GM23338 (cell line): ENCODE data around the gene MTMR3. TPM values are rescaled to one million over a fixed set of nuclear protein-coding genes. Genes with fewer than 3 reads are reported as not detected.

Source experiments
- ATAC-seq: fragments of 200-7000 bp; cut with Tn5 transposase; 3 replicates; pipeline ENCODE4 v1.9.1; 2020
- DNase-seq: peaks from one replicate; pipeline ENCODE4 v3.0.0-alpha.2; 2015; ENCODE audit warnings: low spot score
- H2AFZ ChIP-seq: fragments of 200-600 bp; sonication (generic); 2 replicates; pipeline ENCODE4 v1.8.0; 2016; ENCODE audit warnings: antibody characterized with exemption, mild to moderate bottlenecking, moderate library complexity
- H3F3A ChIP-seq: fragments of 200-600 bp; sonication (generic); replicated peaks from 2 replicates; pipeline ENCODE4 v1.8.0; 2017; ENCODE audit warnings: antibody characterized with exemption, mixed run types, low read depth
- H3K27ac ChIP-seq: fragments of 200-600 bp; sonication (generic); 2 replicates; pipeline ENCODE4 v1.6.1; 2016; ENCODE audit warnings: low read depth
- H3K27me3 ChIP-seq: fragments of 200-600 bp; sonication (generic); 2 replicates; pipeline ENCODE4 v1.8.0; 2016; ENCODE audit warnings: mild to moderate bottlenecking, mixed run types, moderate library complexity; ENCODE audit not compliant: insufficient read depth
- H3K36me3 ChIP-seq: fragments of 200-600 bp; sonication (generic); 2 replicates; pipeline ENCODE4 v1.8.0; 2016; ENCODE audit warnings: mild to moderate bottlenecking; ENCODE audit not compliant: insufficient read depth
- H3K4me1 ChIP-seq: fragments of 200-600 bp; sonication (generic); 2 replicates; pipeline ENCODE4 v1.8.0; 2016; ENCODE audit warnings: mild to moderate bottlenecking, moderate library complexity; ENCODE audit not compliant: insufficient read depth
- H3K4me2 ChIP-seq: fragments of 200-600 bp; sonication (generic); 2 replicates; pipeline ENCODE4 v1.7.1; 2017; ENCODE audit warnings: mixed run types
- H3K4me3 ChIP-seq: fragments of 200-600 bp; sonication (generic); 2 replicates; pipeline ENCODE4 v1.6.1; 2016; ENCODE audit warnings: mixed run types
- H3K79me2 ChIP-seq: fragments of 200-600 bp; sonication (generic); replicated peaks from 2 replicates; pipeline ENCODE4 v1.8.0; 2017; ENCODE audit warnings: mild to moderate bottlenecking; ENCODE audit not compliant: insufficient read depth
- H3K9me2 ChIP-seq: fragments of 200-600 bp; sonication (generic); 2 replicates; pipeline ENCODE4 v1.8.0; 2017; ENCODE audit not compliant: insufficient read depth
- H4K20me1 ChIP-seq: fragments of 200-600 bp; sonication (generic); replicated peaks from 2 replicates; pipeline ENCODE4 v1.8.0; 2017; ENCODE audit warnings: mild to moderate bottlenecking; ENCODE audit not compliant: insufficient read depth
- H3K27ac Mint-ChIP-seq: 2 replicates; pipeline ENCODE4 v1.8.0; 2020; ENCODE audit warnings: inconsistent platforms, mild to moderate bottlenecking, moderate library complexity, mixed read lengths
- H3K27me3 Mint-ChIP-seq: 3 replicates; pipeline ENCODE4 v1.8.0; 2022; ENCODE audit warnings: low read depth, mild to moderate bottlenecking, moderate library complexity, mixed read lengths, inconsistent platforms; ENCODE audit not compliant: insufficient read depth, poor library complexity
- H3K36me3 Mint-ChIP-seq: 3 replicates; pipeline ENCODE4 v1.8.0; 2021; ENCODE audit warnings: low read depth, mild to moderate bottlenecking, inconsistent platforms, moderate library complexity, mixed read lengths
- H3K4me1 Mint-ChIP-seq: 3 replicates; pipeline ENCODE4 v1.8.0; 2020; ENCODE audit warnings: mild to moderate bottlenecking, inconsistent platforms, mixed read lengths
- H3K4me3 Mint-ChIP-seq: 3 replicates; pipeline ENCODE4 v1.8.0; 2021; ENCODE audit warnings: moderate library complexity, mild to moderate bottlenecking, inconsistent platforms, mixed read lengths
- H3K9me3 Mint-ChIP-seq: 3 replicates; pipeline ENCODE4 v1.8.0; 2020; ENCODE audit warnings: moderate library complexity, mild to moderate bottlenecking, inconsistent platforms, mixed read lengths
- CTCF ChIP-seq, 2 experiments: fragments of 200-600 bp in 1 of 2; sonication (generic) in 1 of 2; conservative IDR thresholded peaks; 2 replicates each; pipeline versions ENCODE4 v1.5.1 to v1.6.1; 2016 to 2017; ENCODE audit warnings: antibody characterized with exemption in 2 of 2, low read depth in 2 of 2, mild to moderate bottlenecking in 2 of 2, moderate library complexity in 1 of 2
- EZH2 ChIP-seq: fragments of 200-600 bp; sonication (generic); IDR thresholded peaks from one replicate; pipeline ENCODE4 v1.8.0; 2017; ENCODE audit warnings: antibody characterized with exemption, mild to moderate bottlenecking, low read depth; ENCODE audit not compliant: unreplicated experiment
- EZH2phosphoT487 ChIP-seq: fragments of 200-600 bp; sonication (generic); IDR thresholded peaks from one replicate; pipeline ENCODE4 v1.8.1; 2018; ENCODE audit warnings: antibody characterized with exemption; ENCODE audit not compliant: unreplicated experiment
- JUNB ChIP-seq: IDR thresholded peaks from one replicate; pipeline ENCODE4 v1.6.1; 2016; ENCODE audit warnings: antibody characterized with exemption; ENCODE audit not compliant: unreplicated experiment
- polyA plus RNA-seq: library from polyadenylated mRNA; unstranded; fragments of >200 nt; fragmentation: Nextera tagmentation; extraction: Ambion mirVana; gene quantifications from 2 replicates; pipeline ENCODE4 v1.2.1, GENCODE V29; 2016
- total RNA-seq: library from RNA; depleted of rRNA; stranded (reverse); fragments of >200 nt; shearing (Covaris generic); gene quantifications from 2 replicates; pipeline ENCODE4 v1.2.3, GENCODE V29; 2014
- TF ChIP-seq, protein P1 (sequence below): IDR thresholded peaks from 2 replicates; pipeline ENCODE4 v1.6.1; 2016; ENCODE audit warnings: antibody characterized with exemption
- TF ChIP-seq, protein P2 (sequence below): IDR thresholded peaks from one replicate; pipeline ENCODE4 v1.6.1; 2018; ENCODE audit warnings: antibody characterized with exemption; ENCODE audit not compliant: unreplicated experiment
- TF ChIP-seq, protein P3 (sequence below): fragments of 250-450 bp; sonication (Bioruptor Pico); IDR thresholded peaks from 2 replicates; pipeline ENCODE4 v1.5.0; 2020; ENCODE audit warnings: mild to moderate bottlenecking, moderate library complexity

MTMR3 gene
- total and polyA plus RNA-seq, 2 experiments from 2014 or later, result 5.2 to 27.4 TPM

DNA sequence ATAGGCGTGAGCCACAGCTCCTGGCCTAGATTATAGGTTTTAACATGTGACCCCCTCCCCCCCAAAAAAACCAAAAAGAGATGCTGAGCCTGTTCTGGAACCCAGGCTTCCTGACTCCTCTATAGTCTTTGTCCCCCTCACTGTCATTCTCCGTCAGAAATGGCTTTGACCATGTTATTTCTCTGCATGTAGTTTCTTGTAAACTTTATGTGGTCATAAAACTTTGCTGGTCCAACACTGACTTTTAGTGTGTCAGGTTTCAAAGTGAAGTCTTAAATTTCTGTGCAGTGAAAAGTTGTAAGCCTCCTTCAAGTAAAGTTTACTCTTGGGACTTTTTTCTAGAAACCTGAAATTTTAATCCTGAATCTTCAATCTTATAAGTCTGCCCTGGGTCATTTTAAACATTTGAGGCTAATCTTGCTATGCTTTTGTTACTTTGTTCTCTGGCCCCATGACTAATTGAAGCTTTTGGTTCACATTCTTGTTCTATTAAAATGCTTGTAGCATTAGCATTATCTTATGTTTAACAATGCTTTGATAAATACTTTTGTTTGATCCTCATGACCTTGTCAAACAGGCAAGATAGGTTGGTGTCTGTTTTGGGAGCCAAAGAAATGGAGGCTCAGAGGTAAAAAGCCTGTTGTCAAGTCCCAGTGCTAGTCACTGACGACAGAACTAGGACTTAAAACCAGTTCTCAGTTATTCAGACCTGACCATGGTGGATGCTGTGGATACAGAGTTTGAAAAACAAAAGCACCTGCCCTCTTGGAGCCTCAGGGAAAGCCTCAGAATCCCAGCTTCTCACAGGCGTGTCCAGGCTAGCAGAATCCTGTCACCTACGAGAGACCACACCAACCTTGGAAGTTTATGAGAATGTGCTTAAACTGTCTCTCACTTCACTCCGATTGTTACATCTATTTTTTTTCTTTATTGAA lies 109.6 kb downstream of the MTMR3 start (continued):
- TF ChIP-seq, protein P1, sequence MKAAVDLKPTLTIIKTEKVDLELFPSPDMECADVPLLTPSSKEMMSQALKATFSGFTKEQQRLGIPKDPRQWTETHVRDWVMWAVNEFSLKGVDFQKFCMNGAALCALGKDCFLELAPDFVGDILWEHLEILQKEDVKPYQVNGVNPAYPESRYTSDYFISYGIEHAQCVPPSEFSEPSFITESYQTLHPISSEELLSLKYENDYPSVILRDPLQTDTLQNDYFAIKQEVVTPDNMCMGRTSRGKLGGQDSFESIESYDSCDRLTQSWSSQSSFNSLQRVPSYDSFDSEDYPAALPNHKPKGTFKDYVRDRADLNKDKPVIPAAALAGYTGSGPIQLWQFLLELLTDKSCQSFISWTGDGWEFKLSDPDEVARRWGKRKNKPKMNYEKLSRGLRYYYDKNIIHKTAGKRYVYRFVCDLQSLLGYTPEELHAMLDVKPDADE, result no peak
- TF ChIP-seq CTCF (conservative IDR thresholded peaks at IDR 0.05; ENCODE audit: low read depth in 2 of 2), result no peak
- TF ChIP-seq, protein P2, sequence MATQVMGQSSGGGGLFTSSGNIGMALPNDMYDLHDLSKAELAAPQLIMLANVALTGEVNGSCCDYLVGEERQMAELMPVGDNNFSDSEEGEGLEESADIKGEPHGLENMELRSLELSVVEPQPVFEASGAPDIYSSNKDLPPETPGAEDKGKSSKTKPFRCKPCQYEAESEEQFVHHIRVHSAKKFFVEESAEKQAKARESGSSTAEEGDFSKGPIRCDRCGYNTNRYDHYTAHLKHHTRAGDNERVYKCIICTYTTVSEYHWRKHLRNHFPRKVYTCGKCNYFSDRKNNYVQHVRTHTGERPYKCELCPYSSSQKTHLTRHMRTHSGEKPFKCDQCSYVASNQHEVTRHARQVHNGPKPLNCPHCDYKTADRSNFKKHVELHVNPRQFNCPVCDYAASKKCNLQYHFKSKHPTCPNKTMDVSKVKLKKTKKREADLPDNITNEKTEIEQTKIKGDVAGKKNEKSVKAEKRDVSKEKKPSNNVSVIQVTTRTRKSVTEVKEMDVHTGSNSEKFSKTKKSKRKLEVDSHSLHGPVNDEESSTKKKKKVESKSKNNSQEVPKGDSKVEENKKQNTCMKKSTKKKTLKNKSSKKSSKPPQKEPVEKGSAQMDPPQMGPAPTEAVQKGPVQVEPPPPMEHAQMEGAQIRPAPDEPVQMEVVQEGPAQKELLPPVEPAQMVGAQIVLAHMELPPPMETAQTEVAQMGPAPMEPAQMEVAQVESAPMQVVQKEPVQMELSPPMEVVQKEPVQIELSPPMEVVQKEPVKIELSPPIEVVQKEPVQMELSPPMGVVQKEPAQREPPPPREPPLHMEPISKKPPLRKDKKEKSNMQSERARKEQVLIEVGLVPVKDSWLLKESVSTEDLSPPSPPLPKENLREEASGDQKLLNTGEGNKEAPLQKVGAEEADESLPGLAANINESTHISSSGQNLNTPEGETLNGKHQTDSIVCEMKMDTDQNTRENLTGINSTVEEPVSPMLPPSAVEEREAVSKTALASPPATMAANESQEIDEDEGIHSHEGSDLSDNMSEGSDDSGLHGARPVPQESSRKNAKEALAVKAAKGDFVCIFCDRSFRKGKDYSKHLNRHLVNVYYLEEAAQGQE, result no peak
- TF ChIP-seq JUNB, result no peak
- no peak for TF ChIP-seq EZH2

DNA sequence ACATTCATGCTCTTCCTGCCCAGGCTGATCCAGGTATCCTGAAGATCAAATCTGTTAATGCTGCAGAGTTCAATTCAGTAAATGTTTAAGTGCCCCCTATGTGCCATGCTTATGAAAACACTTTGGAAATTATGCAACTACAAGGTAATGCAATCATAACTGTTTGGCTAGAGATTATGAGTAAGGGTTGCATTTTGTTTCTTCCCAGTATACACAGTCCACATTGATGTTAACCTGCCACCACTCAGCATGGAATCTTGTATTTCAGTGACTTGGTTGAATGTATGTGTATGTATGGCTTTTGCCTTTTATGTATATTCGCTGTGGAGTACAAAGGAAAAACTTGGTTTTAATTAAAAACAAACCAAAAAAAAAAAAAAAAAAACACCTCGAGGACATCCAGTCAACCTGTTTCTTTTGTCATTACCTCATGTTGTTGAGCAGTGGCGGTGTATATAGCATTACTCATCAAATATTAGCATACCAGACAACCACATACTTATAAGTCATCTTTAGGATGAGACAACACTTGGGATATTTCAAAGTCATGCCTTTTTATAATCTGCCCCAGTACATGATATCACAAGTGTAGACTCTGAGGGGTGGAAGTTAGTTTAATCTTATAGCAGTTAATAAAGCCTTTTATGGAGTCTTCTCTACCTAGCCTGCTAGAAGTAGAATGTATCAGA lies 111.2 kb downstream of the MTMR3 start:
- no peaks in the 10 kb centered on the region for H3K36me3 ChIP-seq
- H3K27me3 ChIP-seq, result no peaks in the 10 kb centered on the region
- Mint-ChIP-seq H3K36me3 (peaks cover 12% of the 10 kb centered on the region; the same call in 2 of the 3 replicates), H3K4me3 (no peak overlapping the region), H3K27ac (peak overlapping the region; percentile 80; the same call in 1 of the 2 replicates), H3K9me3 (no peaks in the 10 kb centered on the region), H3K4me1 (peaks cover 24% of the 10 kb centered on the region), H3K27me3 (no peaks in the 10 kb centered on the region)
- ATAC-seq (no peak), DNase-seq (no peak)
- no peak overlapping the region for H3K4me3 ChIP-seq
- no peak overlapping the region for H3K4me2 ChIP-seq
- H3K4me1 ChIP-seq, result peaks cover 22% of the 10 kb centered on the region
- 0 out of 2 replicates have a peak overlapping the region, but pooled peaks have one; percentile 43 for H3K27ac ChIP-seq
- H3K9me2 ChIP-seq, result no peaks in the 10 kb centered on the region
- no peak overlapping the region for H2AFZ ChIP-seq
- no peaks in the 10 kb centered on the region for H3F3A ChIP-seq
- no peaks in the 10 kb centered on the region for H3K79me2 ChIP-seq
- no peaks in the 10 kb centered on the region for H4K20me1 ChIP-seq
- TF ChIP-seq JUNB (no peak), EZH2phosphoT487 (no peak)
- TF ChIP-seq, protein P3, sequence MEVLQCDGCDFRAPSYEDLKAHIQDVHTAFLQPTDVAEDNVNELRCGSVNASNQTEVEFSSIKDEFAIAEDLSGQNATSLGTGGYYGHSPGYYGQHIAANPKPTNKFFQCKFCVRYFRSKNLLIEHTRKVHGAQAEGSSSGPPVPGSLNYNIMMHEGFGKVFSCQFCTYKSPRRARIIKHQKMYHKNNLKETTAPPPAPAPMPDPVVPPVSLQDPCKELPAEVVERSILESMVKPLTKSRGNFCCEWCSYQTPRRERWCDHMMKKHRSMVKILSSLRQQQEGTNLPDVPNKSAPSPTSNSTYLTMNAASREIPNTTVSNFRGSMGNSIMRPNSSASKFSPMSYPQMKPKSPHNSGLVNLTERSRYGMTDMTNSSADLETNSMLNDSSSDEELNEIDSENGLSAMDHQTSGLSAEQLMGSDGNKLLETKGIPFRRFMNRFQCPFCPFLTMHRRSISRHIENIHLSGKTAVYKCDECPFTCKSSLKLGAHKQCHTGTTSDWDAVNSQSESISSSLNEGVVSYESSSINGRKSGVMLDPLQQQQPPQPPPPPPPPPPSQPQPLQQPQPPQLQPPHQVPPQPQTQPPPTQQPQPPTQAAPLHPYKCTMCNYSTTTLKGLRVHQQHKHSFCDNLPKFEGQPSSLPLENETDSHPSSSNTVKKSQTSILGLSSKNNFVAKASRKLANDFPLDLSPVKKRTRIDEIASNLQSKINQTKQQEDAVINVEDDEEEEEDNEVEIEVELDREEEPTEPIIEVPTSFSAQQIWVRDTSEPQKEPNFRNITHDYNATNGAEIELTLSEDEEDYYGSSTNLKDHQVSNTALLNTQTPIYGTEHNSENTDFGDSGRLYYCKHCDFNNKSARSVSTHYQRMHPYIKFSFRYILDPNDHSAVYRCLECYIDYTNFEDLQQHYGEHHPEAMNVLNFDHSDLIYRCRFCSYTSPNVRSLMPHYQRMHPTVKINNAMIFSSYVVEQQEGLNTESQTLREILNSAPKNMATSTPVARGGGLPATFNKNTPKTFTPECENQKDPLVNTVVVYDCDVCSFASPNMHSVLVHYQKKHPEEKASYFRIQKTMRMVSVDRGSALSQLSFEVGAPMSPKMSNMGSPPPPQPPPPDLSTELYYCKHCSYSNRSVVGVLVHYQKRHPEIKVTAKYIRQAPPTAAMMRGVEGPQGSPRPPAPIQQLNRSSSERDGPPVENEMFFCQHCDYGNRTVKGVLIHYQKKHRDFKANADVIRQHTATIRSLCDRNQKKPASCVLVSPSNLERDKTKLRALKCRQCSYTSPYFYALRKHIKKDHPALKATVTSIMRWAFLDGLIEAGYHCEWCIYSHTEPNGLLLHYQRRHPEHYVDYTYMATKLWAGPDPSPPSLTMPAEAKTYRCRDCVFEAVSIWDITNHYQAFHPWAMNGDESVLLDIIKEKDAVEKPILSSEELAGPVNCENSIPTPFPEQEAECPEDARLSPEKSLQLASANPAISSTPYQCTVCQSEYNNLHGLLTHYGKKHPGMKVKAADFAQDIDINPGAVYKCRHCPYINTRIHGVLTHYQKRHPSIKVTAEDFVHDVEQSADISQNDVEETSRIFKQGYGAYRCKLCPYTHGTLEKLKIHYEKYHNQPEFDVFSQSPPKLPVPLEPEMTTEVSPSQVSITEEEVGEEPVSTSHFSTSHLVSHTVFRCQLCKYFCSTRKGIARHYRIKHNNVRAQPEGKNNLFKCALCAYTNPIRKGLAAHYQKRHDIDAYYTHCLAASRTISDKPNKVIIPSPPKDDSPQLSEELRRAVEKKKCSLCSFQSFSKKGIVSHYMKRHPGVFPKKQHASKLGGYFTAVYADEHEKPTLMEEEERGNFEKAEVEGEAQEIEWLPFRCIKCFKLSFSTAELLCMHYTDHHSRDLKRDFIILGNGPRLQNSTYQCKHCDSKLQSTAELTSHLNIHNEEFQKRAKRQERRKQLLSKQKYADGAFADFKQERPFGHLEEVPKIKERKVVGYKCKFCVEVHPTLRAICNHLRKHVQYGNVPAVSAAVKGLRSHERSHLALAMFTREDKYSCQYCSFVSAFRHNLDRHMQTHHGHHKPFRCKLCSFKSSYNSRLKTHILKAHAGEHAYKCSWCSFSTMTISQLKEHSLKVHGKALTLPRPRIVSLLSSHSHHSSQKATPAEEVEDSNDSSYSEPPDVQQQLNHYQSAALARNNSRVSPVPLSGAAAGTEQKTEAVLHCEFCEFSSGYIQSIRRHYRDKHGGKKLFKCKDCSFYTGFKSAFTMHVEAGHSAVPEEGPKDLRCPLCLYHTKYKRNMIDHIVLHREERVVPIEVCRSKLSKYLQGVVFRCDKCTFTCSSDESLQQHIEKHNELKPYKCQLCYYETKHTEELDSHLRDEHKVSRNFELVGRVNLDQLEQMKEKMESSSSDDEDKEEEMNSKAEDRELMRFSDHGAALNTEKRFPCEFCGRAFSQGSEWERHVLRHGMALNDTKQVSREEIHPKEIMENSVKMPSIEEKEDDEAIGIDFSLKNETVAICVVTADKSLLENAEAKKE (CRISPR knock-in tag), result no peak
- TF ChIP-seq, protein P1, result no peak
